Pulmonary artery endothelial cell (primary cell): ENCODE measurements around the gene NUDT1. TPM values are rescaled to one million over a fixed set of nuclear protein-coding genes. Genes with fewer than 3 reads are reported as not detected.
A peak's percentile ranks its signal among the peaks of the same experiment; 100 is the strongest.

ENCODE experiments used
- DNase-seq: peaks from one replicate; pipeline ENCODE4 v3.0.0-alpha.2; 2011; ENCODE audit warnings: low read depth, low spot score
- total RNA-seq: library from RNA; depleted of rRNA; stranded (reverse); fragments of >200 nt; gene quantifications from 2 replicates; pipeline ENCODE4 v1.2.3, GENCODE V29; 2014

Gene NUDT1
- total RNA-seq, 1 donor from 2014 or later = 19.6 TPM

DNA sequence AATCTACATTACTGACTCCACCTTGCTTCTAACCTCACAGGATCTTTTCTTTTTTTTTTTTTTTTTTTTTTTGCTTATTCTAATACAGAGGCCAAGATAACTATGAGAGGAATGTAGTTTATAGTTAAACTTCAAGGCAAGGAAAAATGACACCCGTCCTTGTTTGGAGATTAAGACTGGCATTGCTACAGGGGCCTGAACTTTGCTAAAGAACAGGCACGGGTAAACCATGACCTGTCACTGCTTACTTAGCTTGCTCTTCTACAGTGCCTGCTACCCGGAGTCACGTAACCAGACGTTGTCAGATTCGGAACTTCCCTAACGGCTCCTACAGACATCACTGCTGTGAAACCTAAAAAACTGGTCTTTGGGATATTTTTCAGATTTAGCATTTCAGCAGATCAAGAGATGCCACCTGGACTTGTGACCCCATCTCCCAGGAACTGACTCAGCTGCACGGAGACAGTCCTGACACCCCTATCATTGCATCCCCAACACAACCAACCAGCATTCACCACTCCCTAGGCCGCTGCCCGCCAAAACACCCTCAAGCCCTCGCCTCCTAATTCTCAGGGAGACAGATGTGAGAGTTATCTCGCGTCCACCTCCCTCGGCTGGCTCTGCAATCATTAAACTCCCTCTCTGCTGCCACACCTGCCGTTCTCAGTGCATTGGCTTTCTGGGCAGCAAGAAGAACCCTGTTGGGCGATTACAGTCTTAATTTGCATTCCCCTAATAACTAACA is 36.8 kb upstream of the NUDT1 start:
- DNase-seq = no peak

DNA sequence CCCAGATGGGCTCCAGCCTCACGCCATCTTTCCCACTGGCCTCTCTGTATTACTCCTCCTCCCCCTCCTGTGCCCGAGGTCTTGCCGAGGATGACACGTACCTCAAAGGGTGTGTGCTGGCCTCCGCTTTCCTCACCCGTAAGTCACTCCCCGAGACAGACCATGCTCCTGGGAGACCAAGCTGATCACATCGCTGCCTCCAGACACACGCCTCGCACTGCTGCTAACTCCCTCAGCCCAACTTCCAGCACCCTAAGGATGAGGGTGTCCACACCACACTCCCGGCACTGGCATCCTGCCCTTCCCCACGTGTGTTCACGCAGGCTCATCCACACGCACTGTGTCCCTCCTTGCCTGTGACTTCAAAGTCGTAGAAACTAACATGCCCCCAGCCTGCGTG is 33.3 kb upstream of the NUDT1 start:
- DNase-seq = no peak

DNA sequence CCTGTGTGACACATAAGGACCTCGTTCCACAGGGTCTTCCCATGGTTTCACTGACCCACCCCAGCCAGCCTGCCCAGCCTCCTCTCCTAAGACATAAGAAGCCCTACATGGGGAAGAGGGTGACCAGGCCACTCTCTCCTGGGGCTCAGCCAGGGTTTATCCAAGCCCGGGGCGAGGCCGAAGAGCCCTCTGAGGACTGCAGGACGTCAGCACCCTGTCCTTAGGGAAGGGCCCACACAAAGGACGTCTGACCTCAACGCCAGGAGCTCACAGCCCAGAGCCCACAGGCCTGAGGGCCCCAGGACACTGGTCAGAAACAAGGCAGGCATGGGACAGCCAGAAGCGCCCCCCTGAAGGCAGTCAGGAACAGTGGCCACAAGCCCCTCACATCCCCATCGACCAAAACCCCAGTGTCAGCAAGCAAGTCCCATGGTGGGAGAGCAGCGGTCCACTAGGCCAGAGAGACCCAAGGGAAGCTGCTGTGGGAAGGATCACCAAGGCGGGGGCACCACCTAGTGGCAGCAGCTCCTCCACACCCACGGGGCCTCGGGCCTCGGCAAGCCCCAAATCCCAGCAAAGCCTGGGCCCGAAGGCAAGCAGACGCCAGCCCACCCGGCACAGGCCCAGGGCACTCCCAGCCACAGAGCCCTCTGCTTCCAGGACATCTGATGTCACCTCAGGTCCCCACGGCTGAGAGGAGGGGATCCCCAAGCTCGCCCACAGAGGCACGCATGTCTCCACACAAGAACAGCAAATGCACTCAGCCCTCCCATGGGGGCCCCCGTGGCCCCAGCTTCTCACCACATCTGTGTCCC is 32.7 kb upstream of the NUDT1 start:
- DNase-seq = peak; percentile 13

DNA sequence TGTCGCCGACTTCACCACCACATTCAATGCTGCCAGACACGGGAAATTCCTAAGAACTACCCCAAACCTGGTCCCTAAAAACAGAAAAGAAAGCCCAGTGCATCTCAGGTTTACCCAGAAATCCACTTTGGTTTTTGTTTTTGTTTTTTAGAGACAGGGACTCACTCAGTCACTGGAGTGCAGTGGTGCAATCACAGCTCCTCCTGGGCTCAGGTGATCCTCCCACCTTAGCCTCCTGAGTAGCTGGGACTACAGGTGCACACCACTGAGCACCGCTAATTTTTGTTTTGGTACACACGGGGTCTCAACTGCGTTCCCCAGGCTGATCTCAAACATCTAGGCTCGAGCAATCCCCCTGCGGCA is 32.1 kb upstream of the NUDT1 start:
- DNase-seq = no peak

DNA sequence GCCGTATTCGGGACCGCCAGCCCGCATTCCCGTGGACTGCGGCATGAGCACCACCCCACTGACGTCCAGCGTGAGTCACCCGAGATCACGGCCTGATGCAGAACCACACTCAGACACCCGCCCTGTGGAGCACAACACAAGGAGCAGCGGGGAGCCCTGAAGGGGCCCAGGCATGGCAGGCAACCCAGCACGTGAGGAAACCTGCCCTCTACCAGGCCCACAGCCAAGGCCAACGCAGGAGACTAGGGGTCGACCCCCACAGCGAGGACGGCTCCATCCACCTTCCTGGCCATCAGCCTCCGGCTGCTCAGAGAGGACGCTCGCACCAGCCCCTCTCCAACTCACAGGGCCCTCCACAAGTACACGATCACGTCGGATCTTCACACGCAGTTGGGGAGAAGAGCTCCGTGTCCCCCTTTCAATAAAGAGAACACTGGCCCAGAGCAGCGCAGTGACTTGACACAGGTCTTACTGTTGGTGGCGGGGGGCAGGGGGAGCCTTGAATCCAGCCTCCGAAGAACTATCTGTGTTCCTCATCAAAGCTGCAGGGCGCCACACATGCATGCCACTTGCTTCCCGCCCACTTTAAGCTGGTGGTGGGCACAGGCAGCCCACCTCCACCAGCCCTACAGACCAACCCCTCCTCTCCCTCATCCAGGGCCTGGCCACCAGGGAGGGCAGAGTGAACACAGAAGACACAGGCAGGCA is 31.3 kb upstream of the NUDT1 start:
- no peak for DNase-seq

DNA sequence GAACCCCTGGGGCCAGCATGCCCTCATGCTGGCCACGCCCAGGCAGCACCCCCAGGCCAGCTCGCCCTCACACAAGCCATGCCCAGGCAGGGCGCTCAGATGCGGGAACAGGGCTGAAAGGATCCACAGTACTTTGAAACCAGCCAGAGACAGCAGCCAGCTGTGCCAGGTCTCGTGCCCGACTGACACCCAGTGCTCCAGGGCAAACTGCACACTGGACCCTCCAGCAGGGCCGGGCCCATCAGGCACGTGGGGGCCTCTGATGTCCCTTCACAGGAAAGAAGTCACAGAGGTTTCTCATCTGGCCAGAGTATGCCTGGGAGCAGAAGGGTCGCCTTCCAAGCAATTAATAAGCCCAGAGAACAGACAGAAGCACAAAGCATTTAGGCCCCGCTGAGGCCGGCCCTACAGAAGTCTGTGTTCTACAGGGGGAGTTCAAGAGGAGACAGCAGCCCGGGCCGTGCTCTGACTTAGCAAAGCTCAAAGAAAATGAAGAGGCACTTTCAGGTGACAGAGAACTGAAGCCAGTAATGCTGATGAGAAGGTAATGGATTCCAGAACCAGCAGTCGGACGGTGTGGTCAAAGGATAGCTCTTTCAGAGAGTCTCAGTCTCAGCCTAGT is 30.7 kb upstream of the NUDT1 start:
- no peak for DNase-seq

DNA sequence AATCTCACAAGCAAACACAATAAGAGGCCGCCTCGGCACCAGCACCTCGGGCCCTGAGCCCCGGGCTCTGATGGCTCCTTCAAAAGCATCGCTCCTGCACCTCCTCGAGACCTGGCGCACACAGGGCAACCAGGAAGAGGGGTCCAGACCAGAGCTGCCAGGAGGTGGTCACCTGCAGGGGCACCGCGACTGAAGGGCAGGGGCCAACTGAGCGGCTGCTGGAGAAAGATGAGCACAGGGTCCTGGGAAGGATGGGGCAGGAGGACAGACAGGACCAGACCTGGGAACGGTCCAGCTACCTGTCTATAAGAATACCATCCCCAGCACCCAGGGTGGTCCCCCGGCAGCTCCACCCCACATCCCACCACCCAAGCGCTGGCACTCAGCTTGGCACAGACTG is 30.1 kb upstream of the NUDT1 start:
- DNase-seq = no peak

DNA sequence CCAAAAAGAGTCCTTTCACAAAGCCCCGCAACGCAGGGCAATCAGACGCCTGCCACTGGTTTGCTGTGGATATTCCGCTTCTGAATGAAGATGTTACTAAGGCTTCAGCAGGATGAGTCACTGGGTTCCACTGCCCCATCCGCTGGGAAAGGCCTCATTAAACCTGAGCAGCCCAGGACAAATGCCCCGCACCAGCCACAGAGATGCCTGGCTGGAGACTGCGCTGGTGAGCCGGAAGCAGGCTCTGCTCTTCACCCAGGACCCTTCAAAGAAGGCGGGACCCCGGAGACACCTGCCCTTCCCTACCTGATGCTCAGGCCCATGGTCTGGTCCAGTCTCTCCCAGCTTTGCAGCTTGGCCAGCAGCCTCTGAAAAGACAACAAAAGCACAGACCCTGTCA is 29.1 kb upstream of the NUDT1 start:
- no peak for DNase-seq

DNA sequence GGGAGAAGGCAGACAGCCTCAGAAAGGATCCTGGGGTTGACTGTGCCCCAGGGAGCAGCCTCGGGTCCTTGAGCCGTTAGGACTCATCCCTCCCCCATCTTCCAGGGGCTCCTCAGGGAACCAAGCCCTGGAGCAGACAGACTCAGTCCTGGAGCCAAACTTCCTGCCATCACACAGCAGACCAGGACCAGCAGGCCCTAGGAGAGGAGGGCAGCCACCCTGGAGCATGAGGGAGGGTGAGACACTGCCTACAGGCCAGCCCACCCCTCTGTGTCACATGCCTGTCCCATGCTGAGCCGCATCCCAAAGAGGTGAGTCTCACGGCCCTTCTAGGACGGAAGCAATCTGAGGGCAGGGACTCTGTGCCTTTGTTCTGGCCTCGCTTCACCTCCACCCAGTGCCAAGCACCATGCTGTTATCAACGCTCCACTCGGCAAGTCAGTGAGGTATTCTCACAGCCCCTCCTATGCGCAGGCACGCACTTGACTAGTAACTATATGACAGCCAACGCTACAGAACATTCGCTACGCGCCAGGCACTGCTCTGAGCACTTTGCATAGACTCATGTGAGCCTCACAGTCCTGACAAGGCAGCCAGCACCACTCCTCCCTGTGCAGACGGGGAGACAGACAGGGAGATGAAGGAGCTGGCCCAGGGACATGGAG is 28.3 kb upstream of the NUDT1 start:
- DNase-seq = no peak

DNA sequence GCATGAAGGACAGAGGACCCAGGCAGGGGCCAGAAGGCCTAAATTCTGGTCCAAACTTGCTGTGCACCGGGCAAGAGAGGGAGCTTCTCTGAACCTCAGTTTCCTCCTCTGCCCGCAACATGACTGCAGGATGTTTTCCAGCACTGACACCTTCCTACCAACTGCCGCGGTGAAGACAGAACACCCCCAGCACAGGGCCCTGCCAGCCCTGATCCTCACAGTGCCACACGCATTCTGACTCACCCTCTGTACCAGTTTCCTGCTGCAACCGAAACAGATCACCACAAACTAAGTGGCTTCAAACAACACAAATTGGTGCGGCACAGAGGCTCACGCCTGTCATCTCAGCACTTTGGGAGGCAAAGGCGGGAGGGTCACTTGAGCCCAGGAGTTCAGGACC is 27.4 kb upstream of the NUDT1 start:
- no peak for DNase-seq

DNA sequence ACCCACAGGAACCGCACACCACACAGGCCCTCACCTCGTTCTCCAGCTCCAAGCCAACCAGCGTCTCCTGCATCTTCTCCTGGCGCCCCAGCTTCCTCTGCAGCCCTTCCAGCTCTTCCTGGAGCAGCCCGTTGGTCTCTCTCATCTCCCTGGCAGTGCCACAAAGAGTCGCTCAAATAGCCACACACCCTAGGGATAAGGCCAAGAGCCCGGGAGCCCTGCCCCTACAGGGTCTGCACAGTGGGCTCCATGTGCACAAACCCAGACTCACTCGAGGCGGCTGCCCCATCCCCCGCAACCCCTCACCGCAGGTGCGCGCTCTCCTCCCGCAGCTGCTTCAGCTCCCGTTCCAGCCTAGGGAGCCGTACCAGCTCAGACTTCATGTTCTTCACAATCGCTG is 26.2 kb upstream of the NUDT1 start:
- no peak for DNase-seq

DNA sequence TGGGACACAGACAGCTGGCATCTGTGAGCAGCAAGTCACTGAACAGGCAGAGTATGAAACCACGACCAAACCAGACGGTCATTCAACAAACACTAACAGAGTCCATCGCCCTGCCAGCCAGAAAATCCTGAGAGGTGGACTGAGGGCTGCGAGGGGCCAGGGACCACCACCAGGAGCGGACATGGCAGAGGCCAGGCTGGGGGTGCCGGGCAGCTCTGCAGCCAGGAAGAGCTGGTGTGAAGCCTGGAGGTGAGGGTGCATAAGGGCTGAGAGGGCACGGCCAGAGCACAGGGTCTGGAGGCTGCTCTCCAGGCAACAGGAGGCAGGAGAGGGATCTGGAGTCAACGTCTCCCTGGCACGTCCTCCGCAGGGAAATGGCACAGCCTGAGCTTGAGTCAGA is 24.8 kb upstream of the NUDT1 start:
- DNase-seq = no peak

DNA sequence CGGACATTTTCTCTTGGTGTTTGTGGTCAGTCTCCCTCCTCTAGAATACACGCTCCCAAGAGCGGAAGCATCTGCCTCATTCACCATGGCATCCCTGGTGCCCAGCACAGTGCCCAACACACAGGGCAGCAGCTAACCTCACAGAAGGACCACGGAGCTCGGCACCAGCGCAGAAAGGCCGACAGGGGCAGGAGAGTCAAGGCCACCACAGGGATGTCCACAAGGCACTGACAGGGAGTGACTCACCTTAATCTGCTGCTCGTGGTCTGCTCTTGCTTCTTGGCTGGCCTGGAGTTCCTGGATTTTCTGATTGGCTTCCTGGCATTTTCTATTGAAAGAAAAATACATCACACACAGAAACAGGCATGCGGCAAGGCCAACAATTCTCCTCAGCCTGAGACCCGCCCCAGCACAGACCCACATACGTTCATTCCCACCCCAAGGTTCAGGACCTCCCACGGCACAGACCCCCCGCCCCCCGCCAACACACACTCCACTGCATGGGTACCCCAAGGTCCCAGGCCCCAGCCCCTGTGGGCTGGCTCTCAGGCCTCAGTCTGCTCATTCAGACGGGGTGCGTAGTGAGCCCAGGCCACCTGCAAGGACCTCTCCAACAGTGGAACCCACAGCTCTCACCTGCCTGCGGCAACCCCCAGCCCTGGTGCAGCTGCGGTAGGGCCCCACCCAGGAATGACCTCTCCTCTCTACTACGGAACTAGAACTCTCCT is 24.1 kb upstream of the NUDT1 start:
- DNase-seq = no peak

DNA sequence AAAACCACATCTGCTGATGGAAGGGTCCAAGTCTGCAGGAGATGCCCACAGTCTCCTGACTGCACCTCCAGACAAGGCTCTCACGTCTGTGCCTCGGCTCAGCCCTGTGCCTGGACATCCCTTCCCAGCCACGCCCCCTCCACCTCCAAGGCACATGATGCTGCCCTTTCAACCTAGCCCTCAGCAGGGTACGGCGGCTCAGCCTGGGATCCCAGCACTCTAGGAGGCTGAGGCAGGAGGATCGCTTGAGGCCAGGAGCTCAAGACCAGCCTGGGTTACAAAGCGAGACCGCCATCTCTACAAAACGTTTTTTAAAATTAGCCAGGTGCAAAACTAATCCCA is 23.6 kb upstream of the NUDT1 start:
- no peak for DNase-seq

DNA sequence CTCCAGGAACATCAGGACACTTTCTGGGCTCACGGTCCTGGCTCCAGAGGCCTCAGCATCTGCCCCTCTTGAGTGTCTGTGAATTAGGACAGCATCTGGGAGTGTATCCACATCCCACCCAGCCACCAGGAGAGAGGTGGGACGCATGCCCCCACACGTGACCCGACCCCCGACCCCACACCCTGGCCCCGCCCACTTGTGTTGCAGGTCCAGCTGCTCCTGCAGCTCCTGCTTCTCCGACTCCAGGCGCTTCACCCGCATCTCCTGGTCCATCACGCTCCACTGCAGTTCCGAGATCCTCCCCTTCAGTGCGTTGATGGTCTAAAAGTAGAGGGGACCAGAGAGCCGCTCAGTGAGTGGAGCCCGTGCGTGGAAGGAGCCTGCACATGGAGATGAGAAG is 22.9 kb upstream of the NUDT1 start:
- DNase-seq = no peak

DNA sequence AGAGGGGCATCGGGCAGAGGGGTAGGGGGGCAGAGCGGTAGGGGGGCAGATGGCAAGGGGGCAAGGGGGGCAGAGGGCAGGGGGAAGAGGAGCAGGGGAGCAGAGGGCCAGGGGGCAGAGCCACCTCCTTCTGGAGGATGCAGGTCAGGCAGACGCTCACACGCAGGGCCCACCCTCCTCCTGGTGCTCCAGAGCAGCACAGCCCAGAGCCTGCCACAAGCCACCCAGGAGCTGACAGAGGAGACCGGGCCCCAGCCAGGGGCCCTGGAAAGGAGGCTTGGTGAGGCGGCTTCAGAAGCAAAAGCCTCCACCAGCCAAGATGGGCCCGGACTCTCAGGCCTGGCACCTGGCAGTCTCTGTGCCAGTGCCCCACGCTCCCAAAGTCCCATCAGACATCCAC is 22.4 kb upstream of the NUDT1 start:
- DNase-seq = no peak

DNA sequence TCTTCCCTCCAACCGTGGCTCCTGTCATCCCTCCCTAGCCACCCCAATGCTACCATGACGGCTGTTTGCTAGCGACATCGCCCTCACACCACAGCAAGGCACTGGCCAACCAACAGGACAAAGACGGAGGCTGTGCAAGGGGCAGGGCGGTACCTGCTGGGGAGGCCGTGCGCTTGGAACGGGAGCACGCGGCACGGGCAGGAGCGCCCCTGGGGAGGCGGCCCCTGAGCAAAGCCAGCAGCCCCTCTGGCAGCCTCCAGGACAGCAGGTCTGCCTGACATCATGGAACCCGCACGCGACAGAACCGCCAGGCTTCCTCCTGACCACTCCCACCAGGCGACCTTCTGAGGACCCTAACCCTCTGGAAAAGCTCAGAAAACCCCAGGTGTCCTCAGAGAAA is 22.0 kb upstream of the NUDT1 start:
- DNase-seq = no peak

DNA sequence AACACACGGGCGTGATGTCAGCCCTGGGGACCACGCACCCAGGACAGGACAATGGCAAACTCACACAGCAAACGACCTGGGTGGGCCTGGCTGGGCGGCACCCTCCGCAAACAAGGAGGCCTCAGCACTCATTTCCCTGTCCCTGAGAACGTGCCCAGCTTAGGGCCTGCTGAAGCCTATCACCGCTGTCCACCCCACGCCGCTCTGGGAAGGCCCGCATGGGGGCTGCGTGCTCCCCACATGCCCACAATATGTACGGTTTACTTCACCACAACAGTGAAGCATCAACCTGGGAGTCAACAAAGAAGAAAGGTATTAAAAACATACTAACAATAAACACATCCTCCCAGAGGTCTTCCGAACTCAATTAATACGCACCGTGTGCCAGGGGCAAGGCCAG is 21.5 kb upstream of the NUDT1 start:
- no peak for DNase-seq

DNA sequence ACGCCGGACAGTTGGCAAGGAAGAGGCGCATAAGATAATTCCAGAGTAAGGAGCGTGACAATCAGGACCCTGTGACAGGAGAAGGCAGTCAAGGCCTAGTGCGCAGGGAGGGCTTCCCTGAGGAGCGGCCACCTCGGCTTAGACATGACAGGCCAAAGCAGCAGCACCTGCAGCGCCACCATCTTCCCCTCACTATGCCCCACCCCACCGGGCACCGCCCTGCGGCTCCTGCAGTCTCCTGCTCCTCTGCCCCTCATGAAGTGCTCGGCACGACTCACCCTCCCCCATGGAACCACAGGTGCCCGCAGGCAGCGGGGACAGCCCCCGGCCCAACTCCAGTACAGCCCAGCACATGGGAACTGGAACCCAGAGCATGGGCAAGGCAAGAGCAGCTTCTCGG is 21.1 kb upstream of the NUDT1 start:
- DNase-seq = no peak

DNA sequence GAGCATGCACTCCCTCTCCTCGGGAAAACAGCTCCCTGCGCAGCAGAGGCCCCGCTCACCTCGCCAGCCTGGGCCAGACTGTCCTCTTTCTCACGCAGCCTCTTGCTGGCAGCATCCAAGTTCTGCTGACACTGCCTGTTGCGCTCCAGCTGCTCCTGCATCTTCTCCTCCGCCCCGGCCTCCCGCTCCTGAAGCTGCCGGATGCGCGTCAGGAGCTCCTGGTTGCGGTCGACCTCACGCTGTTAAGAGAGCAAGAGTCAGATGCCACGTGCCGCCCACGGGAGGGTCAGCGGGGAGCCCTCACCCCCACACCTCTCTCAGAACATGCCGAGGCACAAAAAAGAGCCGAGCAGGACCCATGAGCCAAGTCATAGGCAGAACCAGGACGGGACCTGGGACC is 19.5 kb upstream of the NUDT1 start:
- DNase-seq = no peak

DNA sequence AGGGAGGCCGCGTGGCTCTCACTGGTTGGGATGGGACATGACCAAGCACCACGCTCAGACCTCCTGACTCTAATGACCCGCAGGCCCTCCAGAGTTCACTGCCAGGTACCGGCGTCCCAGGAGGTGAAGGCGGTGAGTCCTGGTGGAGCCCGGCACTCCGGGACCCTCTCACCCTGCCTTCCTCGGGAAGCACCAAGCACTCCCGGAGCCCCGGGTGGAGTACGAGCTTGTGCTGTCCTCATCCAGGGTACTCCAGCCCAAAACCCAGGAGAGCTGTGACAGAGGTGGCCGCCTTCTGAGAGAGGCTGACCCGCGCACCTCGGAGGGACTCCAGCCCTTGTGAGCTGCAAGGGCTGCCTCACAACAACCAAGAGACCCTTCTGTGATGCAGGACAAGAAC is 18.7 kb upstream of the NUDT1 start:
- DNase-seq = no peak
